K562 (cell line): ENCODE measurements around the gene ECT2. TPM values are rescaled to one million over a fixed set of nuclear protein-coding genes. Genes with fewer than 3 reads are reported as not detected.

Source experiments
- ATAC-seq: fragments of 200-7000 bp; cut with Tn5 transposase; 3 replicates; pipeline ENCODE4 v1.9.1; 2020; ENCODE audit warnings: moderate library complexity
- BruUV-seq: library from RNA; stranded (reverse); fragments of 400-500 nt; replicated peaks from 2 replicates; lab custom pipeline; 2021; lab: Mats Ljungman, UMichigan
- CTCF ChIA-PET: fragments of 300-600 bp; formaldehyde crosslinking; extraction: SDS; loops from one replicate; lab custom pipeline; 2021; ENCODE audit warnings: low intra/inter-chr PET ratio; lab: Yijun Ruan, JAX
- POLR2A ChIA-PET: fragments of 300-600, 350-650 bp; sonication (Branson Sonifier 250); formaldehyde crosslinking; extraction: SDS; loops from one replicate; lab custom pipeline; 2021; ENCODE audit warnings: antibody characterized with exemption, inconsistent platforms; lab: Yijun Ruan, JAX
- DNase-seq, 4 experiments: peaks; one replicate each; pipeline versions ENCODE4 v3.0.0 to v3.0.0-alpha.2; 2011 to 2018; ENCODE audit warnings: low spot score in 3 of 4, mixed read lengths in 3 of 4; ENCODE audit errors: extremely low read depth in 1 of 4
- FAIRE-seq: peaks from 2 replicates; lab custom pipeline; 2011; peaks lifted over from hg19 to GRCh38; lab: Jason Lieb, UNC
- H2AFZ ChIP-seq: 2 replicates; pipeline ENCODE4 v1.6.0; 2011; ENCODE audit warnings: low read depth, low read length, control low read depth, inconsistent platforms
- H3K27ac ChIP-seq: fragments of 200-600 bp; 3 replicates; pipeline ENCODE4 v1.8.0; 2011; ENCODE audit warnings: low read depth, mild to moderate bottlenecking, control low read depth, inconsistent platforms, low read length, moderate library complexity, mixed read lengths; ENCODE audit errors: extremely low read depth
- H3K27me3 ChIP-seq, 2 experiments: fragments of 300-600 bp in 1 of 2; 2 replicates in 1 of 2; 3 replicates in 1 of 2; pipeline versions ENCODE4 v1.6.0 to v1.8.0; 2011; ENCODE audit warnings: inconsistent platforms in 2 of 2, low read length in 2 of 2, mild to moderate bottlenecking in 1 of 2, mixed read lengths in 1 of 2, moderate library complexity in 1 of 2; ENCODE audit not compliant: control insufficient read depth in 2 of 2, insufficient read depth in 2 of 2
- H3K36me3 ChIP-seq: fragments of 300-600 bp; 3 replicates; pipeline ENCODE4 v1.8.0; 2011; ENCODE audit warnings: mild to moderate bottlenecking, low read length, inconsistent platforms; ENCODE audit not compliant: control insufficient read depth, insufficient read depth
- H3K4me1 ChIP-seq, 2 experiments: fragments of 200-600 bp in 1 of 2; replicated peaks in 1 of 2; 2 replicates in 1 of 2; 3 replicates in 1 of 2; pipeline versions ENCODE4 v1.5.1 to v1.8.0; 2011; ENCODE audit warnings: inconsistent platforms in 2 of 2, low read length in 2 of 2, mild to moderate bottlenecking in 1 of 2, mixed read lengths in 1 of 2, moderate library complexity in 1 of 2; ENCODE audit not compliant: control insufficient read depth in 2 of 2, insufficient read depth in 2 of 2
- H3K4me2 ChIP-seq: 2 replicates; pipeline ENCODE4 v1.6.1; 2011; ENCODE audit warnings: low read length, control low read depth, inconsistent platforms, mixed read lengths; ENCODE audit not compliant: insufficient read depth
- H3K4me3 ChIP-seq: fragments of 200-600 bp; sonication (generic), shearing (Covaris generic); 2 replicates; pipeline ENCODE4 v1.5.1; 2016; ENCODE audit warnings: control low read depth, inconsistent platforms
- H3K79me2 ChIP-seq: fragments of 200-600 bp; 3 replicates; pipeline ENCODE4 v1.8.0; 2011; ENCODE audit warnings: low read length, inconsistent platforms; ENCODE audit not compliant: control insufficient read depth, insufficient read depth
- H3K9ac ChIP-seq, 2 experiments: 2 replicates each; pipeline versions ENCODE4 v1.6.0 to v1.6.1; 2011; ENCODE audit warnings: low read depth in 2 of 2, low read length in 2 of 2, control low read depth in 1 of 2, inconsistent platforms in 1 of 2, mild to moderate bottlenecking in 1 of 2, mixed read lengths in 1 of 2; ENCODE audit not compliant: insufficient read depth in 1 of 2
- H3K9me1 ChIP-seq: one replicate; pipeline ENCODE4 v1.6.0; 2011; ENCODE audit warnings: inconsistent platforms, mild to moderate bottlenecking, low read length, moderate library complexity; ENCODE audit not compliant: control insufficient read depth, insufficient read depth
- H3K9me3 ChIP-seq: replicated peaks from 2 replicates; pipeline ENCODE4 v1.5.1; 2011; ENCODE audit warnings: low read depth, low read length, inconsistent platforms; ENCODE audit not compliant: control insufficient read depth, insufficient read depth
- H4K20me1 ChIP-seq: replicated peaks from 2 replicates; pipeline ENCODE4 v1.6.1; 2011; ENCODE audit warnings: low read length, inconsistent platforms, mixed read lengths; ENCODE audit not compliant: control insufficient read depth, insufficient read depth
- ARID3A ChIP-seq: IDR thresholded peaks from 2 replicates; pipeline ENCODE4 v1.6.1; 2012; ENCODE audit warnings: low read depth, low read length, improper control_type of control experiment, borderline replicate concordance
- BRF2 ChIP-seq: IDR thresholded peaks from 3 replicates; pipeline ENCODE4 v1.6.1; 2011; ENCODE audit warnings: borderline replicate concordance, mild to moderate bottlenecking; ENCODE audit not compliant: insufficient read length, insufficient read depth
- DNMT1 ChIP-seq: fragments of 450-650 bp; IDR thresholded peaks from 2 replicates; pipeline ENCODE4 v1.6.1; 2016; ENCODE audit warnings: antibody characterized with exemption, mild to moderate bottlenecking
- HIVEP1 ChIP-seq: fragments of 250-450 bp; sonication (Bioruptor Pico); IDR thresholded peaks from 2 replicates; pipeline ENCODE4 v1.4.0; 2020; ENCODE audit warnings: mild to moderate bottlenecking
- HNRNPK ChIP-seq: fragments of 200-400 bp; formaldehyde crosslinking; IDR thresholded peaks from one replicate; pipeline ENCODE4 v1.6.1; 2018; ENCODE audit warnings: mild to moderate bottlenecking, low read depth, low read length; ENCODE audit not compliant: poor library complexity, severe bottlenecking
- KLF6 ChIP-seq: fragments of 250-450 bp; sonication (Bioruptor Pico); IDR thresholded peaks from 2 replicates; pipeline ENCODE4 v1.4.0; 2020; ENCODE audit warnings: mild to moderate bottlenecking, moderate library complexity, borderline replicate concordance
- NFATC3 ChIP-seq: fragments of 450-650 bp; IDR thresholded peaks from 2 replicates; pipeline ENCODE4 v1.6.1; 2017; ENCODE audit warnings: mild to moderate bottlenecking
- POLR2H ChIP-seq: IDR thresholded peaks from 2 replicates; pipeline ENCODE4 v1.6.1; 2016; ENCODE audit warnings: missing genetic modification characterization, low read depth, mild to moderate bottlenecking, control low read depth, missing compliant biosample characterization, moderate library complexity
- RAD21 ChIP-seq, 2 experiments: fragments of 250-450 bp in 1 of 2; fragments of 450-650 bp in 1 of 2; sonication (Bioruptor Pico) in 1 of 2; formaldehyde crosslinking in 1 of 2; IDR thresholded peaks in 1 of 2; conservative IDR thresholded peaks in 1 of 2; 2 replicates each; pipeline versions ENCODE4 v1.4.0 to v1.8.0; 2020 to 2022; ENCODE audit warnings: mild to moderate bottlenecking in 2 of 2, moderate library complexity in 1 of 2
- SAP30 ChIP-seq: fragments of 200-600 bp; sonication (generic); IDR thresholded peaks from 2 replicates; pipeline ENCODE4 v1.6.1; 2012; ENCODE audit warnings: borderline replicate concordance, low read depth, mild to moderate bottlenecking, moderate library complexity, low read length, control low read depth, inconsistent platforms; ENCODE audit not compliant: insufficient read depth, poor library complexity, severe bottlenecking
- STAT5B ChIP-seq: fragments of 250-450 bp; sonication (Bioruptor Pico); IDR thresholded peaks from 2 replicates; pipeline ENCODE4 v1.8.0; 2021; ENCODE audit warnings: mild to moderate bottlenecking, inconsistent platforms
- ZNF398 ChIP-seq: fragments of 250-450 bp; sonication (Bioruptor Pico); IDR thresholded peaks from 2 replicates; pipeline ENCODE4 v1.8.0; 2021; ENCODE audit warnings: moderate library complexity, mild to moderate bottlenecking, inconsistent platforms
- ZNF57 ChIP-seq: fragments of 450-650 bp; formaldehyde crosslinking; IDR thresholded peaks from 2 replicates; pipeline ENCODE4 v1.4.0; 2020; ENCODE audit warnings: mild to moderate bottlenecking, moderate library complexity
- ZNF639 ChIP-seq, 2 experiments: fragments of 200-800 bp in 1 of 2; sonication (Bioruptor generic) in 1 of 2; sonication (generic) in 1 of 2; formaldehyde crosslinking in 1 of 2; IDR thresholded peaks in 1 of 2; conservative IDR thresholded peaks in 1 of 2; 2 replicates each; pipeline versions ENCODE4 v1.5.0 to v1.6.1; 2016 to 2020; ENCODE audit warnings: missing compliant biosample characterization in 1 of 2, missing genetic modification characterization in 1 of 2, missing genetic modification reagents in 1 of 2
- WGBS: fragments of 100-300 bp; shearing (Covaris generic); methylation state at CpG from one replicate; pipeline ENCODE4 v1.1.6; 2016; ENCODE audit warnings: low coverage, mixed read lengths; ENCODE audit not compliant: insufficient coverage; ENCODE audit errors: missing lambda C conversion rate; 5-methylcytosine and 5-hydroxymethylcytosine counted together
- in situ Hi-C: fragments of 300-500 bp; cut with MboI; formaldehyde crosslinking; loops from 4 replicates; pipeline ENCODE4 v1.15.0; 2018; ENCODE audit warnings: inconsistent platforms, mixed read lengths
- intact Hi-C: fragments of 100-400 bp; cut with micrococcal nuclease; formaldehyde crosslinking; loops from 2 replicates; pipeline ENCODE4 v1.14.2; 2022
- polyA plus RNA-seq, 8 experiments: library from polyadenylated mRNA; depleted of rRNA in 4 of 8; stranded (reverse) in 5 of 8; unstranded in 3 of 8; fragments of >200 nt; fragmentation: Nextera tagmentation in 2 of 8; fragmentation: Illumina TruSeq in 1 of 8; extraction: Ambion mirVana in 2 of 8; extraction: Trizol in 1 of 8; gene quantifications; 2 replicates each; pipeline versions ENCODE4 v1.2.1 to v1.2.3, GENCODE V29; 2011 to 2014; ENCODE audit warnings: inconsistent platforms in 1 of 8, missing spikeins in 1 of 8
- total RNA-seq, 7 experiments: library from RNA; depleted of rRNA in 6 of 7; stranded (reverse); fragments of >200 nt in 6 of 7; fragmentation: Illumina TruSeq in 2 of 7; extraction: Trizol in 2 of 7; gene quantifications; 2 replicates each; pipeline versions ENCODE4 v1.2.1 to v1.2.3, GENCODE V29; 2011 to 2021; ENCODE audit warnings: low replicate concordance in 1 of 7

Gene ECT2
- total and polyA plus RNA-seq, 9 of the 15 experiments (the other 6 are each of a cell fraction or from before 2014, with no cell fraction given) = 19.0 to 53.0 (median 36.5) TPM

- H3K4me1 ChIP-seq = no peaks in the 10 kb centered on the region
- H3K9me1 ChIP-seq = no peaks in the 10 kb centered on the region
- no peak overlapping the region for H3K9ac ChIP-seq
- DNase-seq = peak in 2 of 4 experiments; percentile 11 to 47
- H3K79me2 ChIP-seq = no peaks in the 10 kb centered on the region
- no peaks in the 10 kb centered on the region for H3K27me3 ChIP-seq
- no peak overlapping the region for H3K4me2 ChIP-seq
- ATAC-seq = peak; percentile 43; the same call in 2 of the 3 replicates
- ChIA-PET POLR2A (no interaction called here), CTCF (interaction anchor here (0.6 kb wide), 1 partner anchor 169 kb away, joined by 3 read pairs; no protein-coding TSS in a partner anchor)
- intact Hi-C loops (loop anchor here (2.0 kb wide), 2 partner anchors 172 to 466 kb away; no protein-coding TSS in a partner anchor), in situ Hi-C loops (no loop called here)
- peak; percentile 19 for FAIRE-seq
- H2AFZ ChIP-seq = no peak overlapping the region
- WGBS = 65% methylated on average over 4 of the region's 4 CpGs
- H3K36me3 ChIP-seq = peaks cover 61% of the 10 kb centered on the region
- no peaks in the 10 kb centered on the region for H4K20me1 ChIP-seq
- no peaks in the 10 kb centered on the region for H3K9me3 ChIP-seq
- no peak overlapping the region for H3K4me3 ChIP-seq
- BruUV-seq = no TSS peak
- no peak overlapping the region for H3K27ac ChIP-seq
- TF ChIP-seq ZNF57 (CRISPR knock-in tag) = no peak
- TF ChIP-seq NFATC3 = no peak
- TF ChIP-seq STAT5B (CRISPR knock-in tag) = no peak
- no peak for TF ChIP-seq BRF2
- no peak for TF ChIP-seq HNRNPK
- no peak for TF ChIP-seq HIVEP1 (CRISPR knock-in tag)
- TF ChIP-seq RAD21 (CRISPR knock-in tag; conservative IDR thresholded peaks at IDR 0.05 in 1 of 2, IDR thresholded peaks at IDR 0.05 in 1 of 2) = peak; percentile 60
- 0 out of 2 replicates have a peak, but pooled peaks have one; percentile 27 for TF ChIP-seq POLR2H (tag)
- TF ChIP-seq DNMT1 = no peak
- TF ChIP-seq SAP30 = no peak
- no peak for TF ChIP-seq ARID3A
- no peak for TF ChIP-seq KLF6
- no peak for TF ChIP-seq ZNF398
- TF ChIP-seq ZNF639 (CRISPR knock-in tag; conservative IDR thresholded peaks at IDR 0.05 in 1 of 2, IDR thresholded peaks at IDR 0.05 in 1 of 2) = no peak
Measured at GRCh38 chr3:172808969-172809546, 58.5 kb downstream of the ECT2 start.
